HepG2 (cell line): ENCODE measurements around the gene EBP. TPM values are rescaled to one million over a fixed set of nuclear protein-coding genes. Genes with fewer than 3 reads are reported as not detected.
A peak's percentile ranks its signal among the peaks of the same experiment; 100 is the strongest.

Source experiments
- ARID4A ChIP-seq: sonication (generic); formaldehyde crosslinking; IDR thresholded peaks from 2 replicates; pipeline ENCODE4 v1.5.0; 2020; ENCODE audit warnings: mild to moderate bottlenecking, missing genetic modification reagents, borderline replicate concordance
- CAMTA2 ChIP-seq: sonication (generic); formaldehyde crosslinking; IDR thresholded peaks from 2 replicates; pipeline ENCODE4 v1.4.0; 2020; ENCODE audit warnings: mild to moderate bottlenecking, missing genetic modification reagents, borderline replicate concordance
- DMTF1 ChIP-seq: sonication (generic); formaldehyde crosslinking; IDR thresholded peaks from 2 replicates; pipeline ENCODE4 v1.4.0; 2020; ENCODE audit warnings: mild to moderate bottlenecking, missing genetic modification reagents
- DZIP1 ChIP-seq: sonication (generic); formaldehyde crosslinking; IDR thresholded peaks from 2 replicates; pipeline ENCODE4 v1.5.0; 2020; ENCODE audit warnings: mild to moderate bottlenecking, missing genetic modification reagents
- HMGXB3 ChIP-seq: sonication (generic); formaldehyde crosslinking; IDR thresholded peaks from 2 replicates; pipeline ENCODE4 v1.4.0; 2020; ENCODE audit warnings: missing genetic modification reagents, borderline replicate concordance
- HOXA3 ChIP-seq: sonication (generic); formaldehyde crosslinking; IDR thresholded peaks from 2 replicates; pipeline ENCODE4 v1.5.0; 2020; ENCODE audit warnings: missing genetic modification reagents
- MEIS1 ChIP-seq: sonication (generic); formaldehyde crosslinking; IDR thresholded peaks from 2 replicates; pipeline ENCODE4 v1.9.0; 2021; ENCODE audit warnings: mild to moderate bottlenecking, missing genetic modification reagents, moderate library complexity, borderline replicate concordance
- SP2 ChIP-seq: sonication (generic); formaldehyde crosslinking; IDR thresholded peaks from 2 replicates; pipeline ENCODE4 v1.5.1; 2020; ENCODE audit warnings: mild to moderate bottlenecking, missing genetic modification reagents
- STAG1 ChIP-seq: sonication (generic); formaldehyde crosslinking; IDR thresholded peaks from 2 replicates; pipeline ENCODE4 v1.4.0; 2020; ENCODE audit warnings: missing genetic modification reagents
- TFDP1 ChIP-seq: IDR thresholded peaks from 2 replicates; pipeline ENCODE4 v1.6.1; 2016; ENCODE audit warnings: missing compliant biosample characterization, missing genetic modification reagents, borderline replicate concordance
- ZKSCAN1 ChIP-seq: fragments of 150-350 bp; IDR thresholded peaks from 2 replicates; pipeline ENCODE4 v1.6.1; 2014; ENCODE audit warnings: low read length
- polyA plus RNA-seq, 8 experiments: library from polyadenylated mRNA; depleted of rRNA in 3 of 8; stranded (reverse) in 7 of 8; unstranded in 1 of 8; fragments of >200 nt; fragmentation: Illumina TruSeq in 4 of 8; extraction: Trizol in 4 of 8; gene quantifications; 2 replicates each; pipeline versions ENCODE4 v1.2.1 to v1.2.3, GENCODE V29; 2011 to 2016; ENCODE audit warnings: low read depth in 4 of 8, missing spikeins in 1 of 8, mixed read lengths in 1 of 8; ENCODE audit not compliant: insufficient read depth in 1 of 8
- total RNA-seq, 5 experiments: library from RNA; depleted of rRNA; stranded (reverse); fragments of >200 nt; fragmentation: Illumina TruSeq; extraction: Trizol; gene quantifications; 2 replicates each; pipeline ENCODE4 v1.2.3, GENCODE V29; 2016; ENCODE audit warnings: low read depth in 1 of 5

The EBP gene
- total and polyA plus RNA-seq, 2 of the 13 experiments (the other 11 are each of a cell fraction or from before 2014, with no cell fraction given): 106 to 260 TPM

- TF ChIP-seq DMTF1 (CRISPR knock-in tag): no peak
- TF ChIP-seq DZIP1 (CRISPR knock-in tag): no peak
- TF ChIP-seq TFDP1 (CRISPR knock-in tag): peak; percentile 74; the same call in 1 of the 2 replicates
- TF ChIP-seq CAMTA2 (CRISPR knock-in tag): no peak
- 0 out of 2 replicates have a peak, but pooled peaks have one; percentile 30 for TF ChIP-seq MEIS1
- TF ChIP-seq ARID4A (CRISPR knock-in tag): peak; percentile 40; the same call in 1 of the 2 replicates
- TF ChIP-seq SP2 (CRISPR knock-in tag): peak; percentile 84
- TF ChIP-seq HMGXB3 (CRISPR knock-in tag): peak; percentile 96
- no peak for TF ChIP-seq ZKSCAN1
- no peak for TF ChIP-seq STAG1 (CRISPR knock-in tag)
- peak; percentile 52 for TF ChIP-seq HOXA3 (CRISPR knock-in tag)
These were observed at the start of gene EBP (continued) for GRCh38 chrX:48521353-48522243.
